Endothelial cell of umbilical vein (primary cell): ENCODE measurements around the gene URI1. TPM values are rescaled to one million over a fixed set of nuclear protein-coding genes. Genes with fewer than 3 reads are reported as not detected.

Experiments used
- BruUV-seq: library from RNA; stranded (reverse); fragments of 400-500 nt; replicated peaks from 2 replicates; lab custom pipeline; 2021; lab: Mats Ljungman, UMichigan
- CTCF ChIA-PET: fragments of 300-600, 350-600 bp; sonication (Branson Sonifier 250); formaldehyde crosslinking; loops from one replicate; lab custom pipeline; 2021; ENCODE audit warnings: antibody characterized with exemption, inconsistent platforms; lab: Charles Lee
- POLR2A ChIA-PET: fragments of 300-600, 350-600 bp; sonication (Branson Sonifier 250); formaldehyde crosslinking; loops from one replicate; lab custom pipeline; 2021; ENCODE audit warnings: antibody characterized with exemption, inconsistent platforms; lab: Charles Lee
- DNase-seq: peaks from one replicate; pipeline ENCODE4 v3.0.0-alpha.2; 2011; ENCODE audit warnings: low read depth, low spot score
- FAIRE-seq: peaks from 2 replicates; lab custom pipeline; 2011; peaks lifted over from hg19 to GRCh38; lab: Jason Lieb, UNC
- H2AFZ ChIP-seq: 2 replicates; pipeline ENCODE4 v1.6.0; 2012; ENCODE audit warnings: low read depth, low read length, control low read depth, inconsistent platforms
- H3K27ac ChIP-seq: 2 replicates; pipeline ENCODE4 v1.5.1; 2011; ENCODE audit warnings: low read depth, mild to moderate bottlenecking, control low read depth, low read length, moderate library complexity; ENCODE audit not compliant: insufficient read depth
- H3K27me3 ChIP-seq, 2 experiments: 2 replicates each; pipeline versions ENCODE4 v1.6.0 to v1.6.1; 2011; ENCODE audit warnings: low read length in 2 of 2, mixed read lengths in 1 of 2; ENCODE audit not compliant: control insufficient read depth in 2 of 2, insufficient read depth in 2 of 2
- H3K36me3 ChIP-seq, 2 experiments: 2 replicates in 1 of 2; 3 replicates in 1 of 2; pipeline ENCODE4 v1.5.1; 2011; ENCODE audit warnings: low read length in 2 of 2, mild to moderate bottlenecking in 1 of 2, moderate library complexity in 1 of 2; ENCODE audit not compliant: control insufficient read depth in 2 of 2, insufficient read depth in 2 of 2; ENCODE audit errors: extremely low read depth in 1 of 2
- H3K4me1 ChIP-seq: 3 replicates; pipeline ENCODE4 v1.5.1; 2011; ENCODE audit warnings: mild to moderate bottlenecking, low read length; ENCODE audit not compliant: control insufficient read depth, insufficient read depth; ENCODE audit errors: extremely low read depth
- H3K4me2 ChIP-seq: 2 replicates; pipeline ENCODE4 v1.6.1; 2011; ENCODE audit warnings: low read length, control low read depth, mixed read lengths; ENCODE audit not compliant: insufficient read depth
- H3K4me3 ChIP-seq, 3 experiments: fragments of 200-600 bp in 1 of 3; sonication (generic), shearing (Covaris generic) in 1 of 3; replicated peaks in 1 of 3; 2 replicates each; pipeline ENCODE4 v1.5.1; 2011 to 2016; ENCODE audit warnings: control low read depth in 3 of 3, low read length in 3 of 3, mild to moderate bottlenecking in 2 of 3, inconsistent platforms in 1 of 3, low read depth in 1 of 3, moderate library complexity in 1 of 3; ENCODE audit not compliant: insufficient read depth in 1 of 3
- H3K79me2 ChIP-seq: 2 replicates; pipeline ENCODE4 v1.6.0; 2012; ENCODE audit warnings: low read length, inconsistent platforms; ENCODE audit not compliant: control insufficient read depth, insufficient read depth
- H3K9ac ChIP-seq: replicated peaks from 2 replicates; pipeline ENCODE3; 2011; ENCODE audit warnings: low read length, control low read depth; ENCODE audit not compliant: insufficient read depth; ENCODE audit errors: extremely low read depth
- H3K9me1 ChIP-seq: replicated peaks from 3 replicates; pipeline ENCODE4 v1.6.0; 2011; ENCODE audit warnings: mild to moderate bottlenecking, low read length; ENCODE audit not compliant: control insufficient read depth, insufficient read depth; ENCODE audit errors: extremely low read depth
- H3K9me3 ChIP-seq: replicated peaks from 2 replicates; pipeline ENCODE4 v1.5.1; 2012; ENCODE audit warnings: low read length, inconsistent platforms; ENCODE audit not compliant: control insufficient read depth, insufficient read depth
- H4K20me1 ChIP-seq: replicated peaks from 2 replicates; pipeline ENCODE3; 2011; ENCODE audit warnings: mild to moderate bottlenecking, low read length; ENCODE audit not compliant: control insufficient read depth, insufficient read depth; ENCODE audit errors: extremely low read depth
- CTCF ChIP-seq, 2 donors: IDR thresholded peaks; 1 replicate in 1 of 2; 2 replicates in 1 of 2; pipeline ENCODE4 v1.5.1; 2011; ENCODE audit warnings: low read length in 2 of 2, mild to moderate bottlenecking in 2 of 2, moderate library complexity in 2 of 2, control low read depth in 1 of 2, inconsistent platforms in 1 of 2, low read depth in 1 of 2; ENCODE audit not compliant: insufficient read depth in 1 of 2; ENCODE audit errors: extremely low read depth in 1 of 2
- EZH2 ChIP-seq: IDR thresholded peaks from 2 replicates; pipeline ENCODE4 v1.6.1; 2012; ENCODE audit warnings: borderline replicate concordance, low read depth, mild to moderate bottlenecking, moderate library complexity, low read length, inconsistent platforms; ENCODE audit not compliant: severe bottlenecking
- FOS ChIP-seq: IDR thresholded peaks from 2 replicates; pipeline ENCODE4 v1.6.1; 2011; ENCODE audit warnings: mild to moderate bottlenecking, low read length, moderate library complexity, borderline replicate concordance; ENCODE audit not compliant: insufficient read depth
- GATA2 ChIP-seq: IDR thresholded peaks from 2 replicates; pipeline ENCODE4 v1.7.0; 2011; ENCODE audit warnings: low read depth, mild to moderate bottlenecking, moderate library complexity, mixed read lengths, low read length; ENCODE audit not compliant: insufficient read length, insufficient read depth
- JUN ChIP-seq: IDR thresholded peaks from 2 replicates; pipeline ENCODE4 v1.6.1; 2011; ENCODE audit warnings: borderline replicate concordance, low read depth; ENCODE audit not compliant: insufficient read length, insufficient read depth
- MAX ChIP-seq: IDR thresholded peaks from 2 replicates; pipeline ENCODE4 v1.6.1; 2011; ENCODE audit not compliant: insufficient read depth, insufficient read length
- MYC ChIP-seq: IDR thresholded peaks from one replicate; pipeline ENCODE4 v1.6.1; 2011; ENCODE audit warnings: mild to moderate bottlenecking, low read depth, low read length
- POLR2A ChIP-seq: IDR thresholded peaks from 2 replicates; pipeline ENCODE4 v1.6.1; 2012; ENCODE audit warnings: low read depth, mild to moderate bottlenecking, control low read depth, low read length
- POLR2AphosphoS5 ChIP-seq: IDR thresholded peaks from 2 replicates; pipeline ENCODE4 v1.6.1; 2012; ENCODE audit warnings: low read depth, mild to moderate bottlenecking, control low read depth, low read length, moderate library complexity; ENCODE audit not compliant: insufficient read depth
- dilution Hi-C: fragments of 300-500 bp; cut with MboI; formaldehyde crosslinking; loops from one replicate; pipeline ENCODE4 v1.15.0; 2019; ENCODE audit warnings: low sequenced_read_pairs; ENCODE audit not compliant: extremely low pct_ligation_motif_present
- intact Hi-C: fragments of 100-400 bp; cut with micrococcal nuclease; formaldehyde crosslinking; loops from one replicate; pipeline ENCODE4 v1.10.0; 2022
- polyA plus RNA-seq, 4 experiments: library from polyadenylated mRNA; depleted of rRNA in 3 of 4; stranded (reverse) in 3 of 4; unstranded in 1 of 4; fragments of >200 nt; gene quantifications; 2 replicates each; pipeline versions ENCODE4 v1.2.1 to v1.2.3, GENCODE V29; 2011 to 2012; ENCODE audit warnings: missing spikeins in 1 of 4
- total RNA-seq: library from RNA; stranded (reverse); gene quantifications from 2 replicates; pipeline ENCODE4 v1.2.3, GENCODE V29; 2021

URI1 gene
- total and polyA plus RNA-seq, 2 donors (not counting 3 experiments of a cell fraction or from before 2014, with no cell fraction given): 12.8 to 28.9 TPM

- H3K27me3 ChIP-seq: no peaks in the 10 kb centered on the region
- TF ChIP-seq POLR2A (no peak), MYC (no peak), JUN (no peak), MAX (no peak), GATA2 (no peak), FOS (no peak), POLR2AphosphoS5 (no peak), EZH2 (no peak)
- H3K4me1 ChIP-seq: no peaks in the 10 kb centered on the region
- H3K4me2 ChIP-seq: no peak overlapping the region
- H3K4me3 ChIP-seq: no peak overlapping the region
- H3K27ac ChIP-seq: no peak overlapping the region
- no peaks in the 10 kb centered on the region for H3K9me3 ChIP-seq
- no peak overlapping the region for H3K9ac ChIP-seq
- no peaks in the 10 kb centered on the region for H4K20me1 ChIP-seq
- H3K9me1 ChIP-seq: no peaks in the 10 kb centered on the region
- POLR2A ChIA-PET: no interaction called here
- dilution Hi-C loops (no loop called here), intact Hi-C loops (no loop called here)
- no peak overlapping the region for H2AFZ ChIP-seq
- no peak for FAIRE-seq
- H3K36me3 ChIP-seq: no peaks in the 10 kb centered on the region
- CTCF ChIA-PET: no interaction called here
- H3K79me2 ChIP-seq: peaks cover 51% of the 10 kb centered on the region
- DNase-seq: no peak
- BruUV-seq: no TSS peak
These were observed 20.8 kb downstream of the URI1 start for GRCh38 chr19:29962793-29963192.

GRCh38 chr19:29963576-29963975 is 21.5 kb downstream of the URI1 start:
- no peak for TF ChIP-seq JUN
- TF ChIP-seq GATA2: no peak
- no peak for TF ChIP-seq MAX
- no peak for TF ChIP-seq POLR2A
- no peak for TF ChIP-seq CTCF (IDR thresholded peaks at IDR 0.05; ENCODE audit: extremely low read depth in 1 of 2, insufficient read depth in 1 of 2, low read depth in 1 of 2, low read length in 2 of 2)
- TF ChIP-seq MYC: no peak
- no peak for TF ChIP-seq EZH2
- TF ChIP-seq POLR2AphosphoS5: no peak
- no peak for TF ChIP-seq FOS
- H3K79me2 ChIP-seq: peaks cover 47% of the 10 kb centered on the region
- CTCF ChIA-PET: interaction anchor here (1.2 kb wide), 1 partner anchor 35 kb away, joined by 4 read pairs; no protein-coding TSS in a partner anchor
- intact Hi-C loops (no loop called here), dilution Hi-C loops (no loop called here)
- BruUV-seq: no TSS peak
- no peak overlapping the region for H3K27ac ChIP-seq
- no peaks in the 10 kb centered on the region for H3K36me3 ChIP-seq
- no peak overlapping the region for H3K4me2 ChIP-seq
- H3K27me3 ChIP-seq: no peaks in the 10 kb centered on the region
- H4K20me1 ChIP-seq: no peaks in the 10 kb centered on the region
- no peaks in the 10 kb centered on the region for H3K9me3 ChIP-seq
- POLR2A ChIA-PET: no interaction called here
- H3K9me1 ChIP-seq: no peaks in the 10 kb centered on the region
- H3K4me3 ChIP-seq: no peak overlapping the region
- FAIRE-seq (no peak), DNase-seq (no peak)
- H3K9ac ChIP-seq: no peak overlapping the region
- H2AFZ ChIP-seq: no peak overlapping the region
- H3K4me1 ChIP-seq: no peaks in the 10 kb centered on the region
